Mammary epithelial cell (primary cell): Measurements from ENCODE around the gene STK16.

Experiments used
- EZH2 ChIP-seq: IDR thresholded peaks from 2 replicates; pipeline ENCODE4 v1.6.1; 2012; ENCODE audit warnings: low read length, inconsistent platforms, borderline replicate concordance
- TF ChIP-seq, protein P1 (sequence below), 2 donors: IDR thresholded peaks in 1 of 2; conservative IDR thresholded peaks in 1 of 2; 2 replicates each; pipeline ENCODE4 v1.5.1; 2011 to 2012; ENCODE audit warnings: inconsistent platforms in 2 of 2, low read length in 2 of 2, mild to moderate bottlenecking in 2 of 2, control low read depth in 1 of 2, low read depth in 1 of 2; ENCODE audit not compliant: insufficient read depth in 1 of 2; ENCODE audit errors: extremely low read depth in 1 of 2

DNA sequence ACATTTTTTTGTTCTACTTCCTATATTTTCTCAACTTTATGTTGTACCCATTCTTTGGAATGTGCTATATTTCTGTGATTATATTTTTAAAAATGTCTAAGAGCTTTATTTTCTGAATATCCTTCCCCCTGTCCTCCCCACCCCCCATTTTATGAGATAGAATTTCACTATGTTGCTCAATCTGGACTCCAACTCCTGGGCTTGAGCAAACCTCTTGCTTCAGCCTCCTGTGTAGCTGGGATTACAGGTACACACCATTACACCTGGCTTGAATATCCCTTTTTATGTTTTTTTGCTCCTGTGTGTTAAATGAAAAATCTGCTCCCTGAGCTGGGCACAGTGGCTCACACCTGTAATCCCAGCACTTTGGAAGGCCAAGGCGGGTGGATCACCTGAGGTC is 47.9 kb upstream of the STK16 start:
- no peak for TF ChIP-seq EZH2
- TF ChIP-seq, protein P1, sequence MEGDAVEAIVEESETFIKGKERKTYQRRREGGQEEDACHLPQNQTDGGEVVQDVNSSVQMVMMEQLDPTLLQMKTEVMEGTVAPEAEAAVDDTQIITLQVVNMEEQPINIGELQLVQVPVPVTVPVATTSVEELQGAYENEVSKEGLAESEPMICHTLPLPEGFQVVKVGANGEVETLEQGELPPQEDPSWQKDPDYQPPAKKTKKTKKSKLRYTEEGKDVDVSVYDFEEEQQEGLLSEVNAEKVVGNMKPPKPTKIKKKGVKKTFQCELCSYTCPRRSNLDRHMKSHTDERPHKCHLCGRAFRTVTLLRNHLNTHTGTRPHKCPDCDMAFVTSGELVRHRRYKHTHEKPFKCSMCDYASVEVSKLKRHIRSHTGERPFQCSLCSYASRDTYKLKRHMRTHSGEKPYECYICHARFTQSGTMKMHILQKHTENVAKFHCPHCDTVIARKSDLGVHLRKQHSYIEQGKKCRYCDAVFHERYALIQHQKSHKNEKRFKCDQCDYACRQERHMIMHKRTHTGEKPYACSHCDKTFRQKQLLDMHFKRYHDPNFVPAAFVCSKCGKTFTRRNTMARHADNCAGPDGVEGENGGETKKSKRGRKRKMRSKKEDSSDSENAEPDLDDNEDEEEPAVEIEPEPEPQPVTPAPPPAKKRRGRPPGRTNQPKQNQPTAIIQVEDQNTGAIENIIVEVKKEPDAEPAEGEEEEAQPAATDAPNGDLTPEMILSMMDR (conservative IDR thresholded peaks at IDR 0.05 in 1 of 2, IDR thresholded peaks at IDR 0.05 in 1 of 2; ENCODE audit: extremely low read depth in 1 of 2, insufficient read depth in 1 of 2, low read depth in 1 of 2, low read length in 2 of 2) = no peak
